C4-2B (cell line): ENCODE measurements around the gene DTX1.

Experiments
- H3K27ac ChIP-seq: fragments of 450-650 bp; 2 replicates; pipeline ENCODE4 v1.5.1; 2017
- CTCF ChIP-seq: fragments of 450-650 bp; conservative IDR thresholded peaks from 2 replicates; pipeline ENCODE4 v1.5.1; 2017; ENCODE audit warnings: mild to moderate bottlenecking
- ZFX ChIP-seq: fragments of 450-650 bp; IDR thresholded peaks from 2 replicates; pipeline ENCODE4 v1.6.1; 2017

Gene DTX1

GRCh38 chr12:113143959-113144358, 87.4 kb downstream of the DTX1 start:
- H3K27ac ChIP-seq: no peak overlapping the region
- TF ChIP-seq ZFX (no peak), CTCF (no peak)

- no peak overlapping the region for H3K27ac ChIP-seq
- TF ChIP-seq ZFX (no peak), CTCF (no peak)
Observed at GRCh38 chr12:113144806-113145205, 88.3 kb downstream of the DTX1 start.

GRCh38 chr12:113145720-113146551, 89.4 kb downstream of the DTX1 start:
- no peak for TF ChIP-seq CTCF
- no peak for TF ChIP-seq ZFX
- H3K27ac ChIP-seq: no peak overlapping the region

- no peak overlapping the region for H3K27ac ChIP-seq
- TF ChIP-seq ZFX: no peak
- no peak for TF ChIP-seq CTCF
Observed at GRCh38 chr12:113146999-113147398, 90.5 kb downstream of the DTX1 start.
